ENCODE measurements around the gene HMX3.

Gene HMX3

GRCh38 chr10:123135415-123136141, at the start of gene HMX3:
TSS of gene HMX3 (plus strand) at chr10:123135970. CDS start at chr10:123136051, 81 bp downstream.
- peak within 1 kb of the TSS; percentile 55 for H3K4me3 ChIP-seq (ENCODE audit: low read depth, low read length)
- no peak for TF ChIP-seq CTCF (IDR thresholded peaks at IDR 0.05; ENCODE audit: low read depth, low read length, missing control alignments)
- DNase-seq (ENCODE audit: low read depth), result no peak

GRCh38 chr10:123086281-123086680, 49.5 kb upstream of the HMX3 start:
- no peak for DNase-seq (ENCODE audit: low read depth)
- TF ChIP-seq CTCF (IDR thresholded peaks at IDR 0.05; ENCODE audit: low read depth, low read length, missing control alignments), result no peak
- H3K4me3 ChIP-seq (ENCODE audit: low read depth, low read length), result no peak overlapping the region

GRCh38 chr10:123087348-123087747, 48.4 kb upstream of the HMX3 start:
- DNase-seq (ENCODE audit: low read depth), result no peak
- TF ChIP-seq CTCF (IDR thresholded peaks at IDR 0.05; ENCODE audit: low read depth, low read length, missing control alignments), result no peak
- no peak overlapping the region for H3K4me3 ChIP-seq (ENCODE audit: low read depth, low read length)

- H3K4me3 ChIP-seq (ENCODE audit: low read depth, low read length), result no peak overlapping the region
- no peak for DNase-seq (ENCODE audit: low read depth)
- TF ChIP-seq CTCF (IDR thresholded peaks at IDR 0.05; ENCODE audit: low read depth, low read length, missing control alignments), result no peak
These were observed 48.0 kb upstream of the HMX3 start for GRCh38 chr10:123087786-123088185.

- DNase-seq (ENCODE audit: low read depth), result no peak
- no peak for TF ChIP-seq CTCF (IDR thresholded peaks at IDR 0.05; ENCODE audit: low read depth, low read length, missing control alignments)
- H3K4me3 ChIP-seq (ENCODE audit: low read depth, low read length), result no peak overlapping the region
These were observed 42.9 kb upstream of the HMX3 start for GRCh38 chr10:123092635-123093414.

GRCh38 chr10:123093489-123093888, 42.3 kb upstream of the HMX3 start:
- no peak overlapping the region for H3K4me3 ChIP-seq (ENCODE audit: low read depth, low read length)
- DNase-seq (ENCODE audit: low read depth), result no peak
- no peak for TF ChIP-seq CTCF (IDR thresholded peaks at IDR 0.05; ENCODE audit: low read depth, low read length, missing control alignments)
